ENCODE measurements around the gene DOCK9.

- TF ChIP-seq CTCF (conservative IDR thresholded peaks at IDR 0.05 in 1 of 2, IDR thresholded peaks at IDR 0.05 in 1 of 2; ENCODE audit: extremely low read depth in 1 of 2, insufficient read depth in 1 of 2, low read depth in 1 of 2, low read length in 2 of 2) (no peak), EZH2 (IDR thresholded peaks at IDR 0.05; ENCODE audit: borderline replicate concordance, low read length) (no peak)
Observed at GRCh38 chr13:98842070-98842469, 135.8 kb downstream of the DOCK9 start.

All from mammary epithelial cell (primary cell).